CD4-positive, alpha-beta memory T cell (primary cell): ENCODE results near the gene DDX54. TPM values are rescaled to one million over a fixed set of nuclear protein-coding genes. Genes with fewer than 3 reads are reported as not detected.

Source experiments
- CTCF ChIA-PET: fragments of 350-600 bp; sonication (Branson Sonifier 250); formaldehyde crosslinking; loops from one replicate; lab custom pipeline; 2021; ENCODE audit warnings: inconsistent platforms; ENCODE audit not compliant: partially characterized antibody; lab: Charles Lee
- POLR2A ChIA-PET: fragments of 350-600 bp; sonication (Branson Sonifier 250); formaldehyde crosslinking; loops from one replicate; lab custom pipeline; 2021; ENCODE audit not compliant: partially characterized antibody; lab: Charles Lee
- DNase-seq, 5 donors: peaks; one replicate each; pipeline versions ENCODE4 v3.0.0 to v3.0.0-alpha.2; 2020 to 2022; ENCODE audit warnings: mixed read lengths in 1 of 5
- H3K27ac ChIP-seq: one replicate; pipeline ENCODE4 v1.7.0; 2013; ENCODE audit warnings: low read depth, low read length
- H3K27me3 ChIP-seq: 2 replicates; pipeline ENCODE4 v1.7.0; 2013; ENCODE audit warnings: mild to moderate bottlenecking, low read length, moderate library complexity; ENCODE audit not compliant: insufficient read depth
- H3K36me3 ChIP-seq: 2 replicates; pipeline ENCODE4 v1.7.0; 2013; ENCODE audit warnings: mild to moderate bottlenecking, low read length, moderate library complexity; ENCODE audit not compliant: insufficient read depth
- H3K4me1 ChIP-seq: 2 replicates; pipeline ENCODE4 v1.7.0; 2013; ENCODE audit warnings: mild to moderate bottlenecking, low read length, moderate library complexity; ENCODE audit not compliant: insufficient read depth
- H3K4me3 ChIP-seq, 2 donors: one replicate each; pipeline ENCODE4 v1.7.0; 2013; ENCODE audit warnings: low read length in 2 of 2, mild to moderate bottlenecking in 1 of 2
- H3K9me3 ChIP-seq, 2 donors: one replicate each; pipeline ENCODE4 v1.7.0; 2013; ENCODE audit warnings: low read length in 2 of 2, control low read depth in 1 of 2; ENCODE audit not compliant: control insufficient read depth in 1 of 2
- H3K27ac Mint-ChIP-seq, 7 donors: one replicate each; pipeline ENCODE4 v1.8.0; 2020 to 2021; ENCODE audit warnings: mixed read lengths in 7 of 7, mild to moderate bottlenecking in 6 of 7, inconsistent platforms in 3 of 7, moderate library complexity in 3 of 7
- H3K27me3 Mint-ChIP-seq, 2 donors: one replicate each; pipeline ENCODE4 v1.8.0; 2020 to 2021; ENCODE audit warnings: mixed read lengths in 2 of 2
- H3K36me3 Mint-ChIP-seq, 2 donors: one replicate each; pipeline ENCODE4 v1.8.0; 2020 to 2021; ENCODE audit warnings: mixed read lengths in 2 of 2, inconsistent platforms in 1 of 2, mild to moderate bottlenecking in 1 of 2
- H3K4me1 Mint-ChIP-seq, 4 donors: one replicate each; pipeline ENCODE4 v1.8.0; 2020 to 2021; ENCODE audit warnings: mixed read lengths in 4 of 4, mild to moderate bottlenecking in 1 of 4
- H3K4me3 Mint-ChIP-seq, 8 donors: one replicate each; pipeline ENCODE4 v1.8.0; 2020 to 2021; ENCODE audit warnings: mixed read lengths in 8 of 8, mild to moderate bottlenecking in 7 of 8, moderate library complexity in 6 of 8, inconsistent platforms in 3 of 8
- H3K9me3 Mint-ChIP-seq, 8 donors: one replicate each; pipeline ENCODE4 v1.8.0; 2020 to 2021; ENCODE audit warnings: mixed read lengths in 8 of 8, mild to moderate bottlenecking in 5 of 8, inconsistent platforms in 3 of 8, moderate library complexity in 1 of 8
- intact Hi-C: fragments of 100-400 bp; cut with micrococcal nuclease; formaldehyde crosslinking; loops from one replicate; pipeline ENCODE4 v1.15.1; 2023
- polyA plus RNA-seq, 2 donors: library from polyadenylated mRNA; unstranded; fragments of 300-500 nt; fragmentation: Illumina TruSeq; gene quantifications; one replicate each; pipeline ENCODE4 v1.2.3, GENCODE V29; 2021
- total RNA-seq, 2 experiments: library from RNA; stranded (reverse); gene quantifications; one replicate each; pipeline ENCODE4 v1.2.3, GENCODE V29; 2021

DDX54 gene
- total and polyA plus RNA-seq, 4 experiments from 2014 or later, result 9.9 to 69.4 (median 52.3) TPM

DNA sequence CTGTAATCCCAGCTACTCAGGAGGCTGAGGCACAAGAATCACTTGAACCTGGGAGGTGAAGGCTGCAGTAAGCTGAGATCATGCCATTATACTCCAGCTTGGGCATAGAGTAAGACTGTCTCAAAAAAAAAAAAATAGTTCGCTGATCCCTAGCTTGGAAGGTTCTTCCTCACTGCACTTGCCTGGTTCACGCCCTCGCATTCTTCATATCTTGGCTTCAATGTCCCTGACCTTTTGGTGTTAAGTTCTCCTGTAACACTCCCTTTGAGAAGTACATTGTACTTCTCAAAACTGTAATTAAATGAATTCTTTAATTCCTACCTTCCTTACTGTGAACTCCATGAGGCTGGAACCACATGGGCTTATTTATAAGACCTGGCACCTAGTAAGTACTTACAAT is 19.5 kb upstream of the DDX54 start:
- no peak for DNase-seq
- no peak overlapping the region for H3K27ac ChIP-seq
- H3K36me3 Mint-ChIP-seq, result no peaks in the 10 kb centered on the region
- POLR2A ChIA-PET, result interaction anchor here (0.5 kb wide), 1 partner anchor 23 kb away, joined by 3 read pairs; no protein-coding TSS in a partner anchor
- intact Hi-C loops, result loop anchor here (5.0 kb wide), 1 partner anchor 57 kb away; no protein-coding TSS in a partner anchor
- H3K4me3 Mint-ChIP-seq, result no peak overlapping the region
- CTCF ChIA-PET, result no interaction called here
- H3K27me3 Mint-ChIP-seq, result no peaks in the 10 kb centered on the region
- H3K9me3 Mint-ChIP-seq, result no peaks in the 10 kb centered on the region
- no peak overlapping the region for H3K4me3 ChIP-seq
- H3K4me1 Mint-ChIP-seq, result peaks cover 17 to 34% (median 27%) of the 10 kb centered on the region in 4 donors
- H3K4me1 ChIP-seq, result peaks cover 28% of the 10 kb centered on the region
- H3K27ac Mint-ChIP-seq, result peak overlapping the region in 4 of 7 donors; percentile 22 to 61 (median 42)
- H3K36me3 ChIP-seq, result no peaks in the 10 kb centered on the region
- no peaks in the 10 kb centered on the region for H3K27me3 ChIP-seq
- H3K9me3 ChIP-seq, result no peaks in the 10 kb centered on the region

DNA sequence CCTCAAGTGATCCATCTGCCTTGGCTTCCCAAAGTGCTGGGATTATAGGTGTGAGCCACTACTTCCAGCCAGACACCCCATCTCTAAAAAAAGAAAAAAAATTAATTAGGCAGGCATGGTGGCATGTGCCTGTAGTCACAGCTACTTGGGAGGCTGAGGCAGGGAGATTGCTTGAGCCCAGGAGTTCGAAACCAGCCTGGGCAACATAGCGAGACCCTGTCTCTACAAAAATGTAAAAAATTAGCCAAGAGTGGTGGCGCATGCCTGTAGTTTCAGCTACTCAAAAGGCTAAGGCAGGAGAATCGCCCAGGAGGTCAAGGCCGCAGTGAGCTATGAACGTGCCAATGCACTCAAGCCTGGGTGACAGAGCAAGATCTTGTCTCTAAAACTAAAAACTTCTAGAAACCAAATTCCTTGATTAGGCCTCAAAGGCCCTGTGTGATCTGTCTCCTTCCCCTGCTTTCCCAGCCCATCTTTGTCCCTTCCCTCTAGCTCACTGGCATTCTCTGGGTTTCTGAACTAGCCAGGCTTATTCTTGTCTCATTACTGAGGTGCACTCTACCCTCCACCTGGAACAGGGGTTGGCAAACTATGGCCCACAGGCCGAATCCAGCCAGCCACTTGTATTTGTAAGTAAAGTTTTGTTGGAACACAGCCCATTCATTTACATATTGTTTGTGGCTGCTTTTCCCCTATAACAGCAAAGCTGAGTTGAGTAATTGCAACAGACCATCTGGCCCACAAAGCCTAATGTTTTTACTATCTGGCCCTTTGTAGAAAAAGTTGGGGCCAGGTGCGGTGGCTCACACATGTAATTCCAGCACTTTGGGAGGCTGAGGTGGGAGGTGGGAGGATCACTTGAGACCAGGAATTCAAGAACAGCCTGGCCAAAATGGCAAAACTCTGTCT is 18.8 kb upstream of the DDX54 start:
- H3K9me3 Mint-ChIP-seq, result no peaks in the 10 kb centered on the region
- ChIA-PET POLR2A (interaction anchor here (0.5 kb wide), 1 partner anchor 23 kb away, joined by 3 read pairs; no protein-coding TSS in a partner anchor), CTCF (interaction anchor here (1.4 kb wide), 1 partner anchor 13 kb away, joined by 3 read pairs; no protein-coding TSS in a partner anchor)
- DNase-seq, result no peak
- no peaks in the 10 kb centered on the region for H3K36me3 Mint-ChIP-seq
- intact Hi-C loops, result loop anchor here (1.0 kb wide), 1 partner anchor 17 kb away; no protein-coding TSS in a partner anchor
- H3K4me1 Mint-ChIP-seq, result peaks cover 15 to 27% (median 23%) of the 10 kb centered on the region in 4 donors
- Histone ChIP-seq H3K4me3 (no peak overlapping the region), H3K27ac (no peak overlapping the region), H3K4me1 (peaks cover 21% of the 10 kb centered on the region), H3K9me3 (no peaks in the 10 kb centered on the region), H3K27me3 (no peaks in the 10 kb centered on the region), H3K36me3 (no peaks in the 10 kb centered on the region)
- H3K27me3 Mint-ChIP-seq, result no peaks in the 10 kb centered on the region
- H3K27ac Mint-ChIP-seq, result peak overlapping the region in 5 of 7 donors; percentile 22 to 89 (median 60)
- H3K4me3 Mint-ChIP-seq, result no peak overlapping the region

DNA sequence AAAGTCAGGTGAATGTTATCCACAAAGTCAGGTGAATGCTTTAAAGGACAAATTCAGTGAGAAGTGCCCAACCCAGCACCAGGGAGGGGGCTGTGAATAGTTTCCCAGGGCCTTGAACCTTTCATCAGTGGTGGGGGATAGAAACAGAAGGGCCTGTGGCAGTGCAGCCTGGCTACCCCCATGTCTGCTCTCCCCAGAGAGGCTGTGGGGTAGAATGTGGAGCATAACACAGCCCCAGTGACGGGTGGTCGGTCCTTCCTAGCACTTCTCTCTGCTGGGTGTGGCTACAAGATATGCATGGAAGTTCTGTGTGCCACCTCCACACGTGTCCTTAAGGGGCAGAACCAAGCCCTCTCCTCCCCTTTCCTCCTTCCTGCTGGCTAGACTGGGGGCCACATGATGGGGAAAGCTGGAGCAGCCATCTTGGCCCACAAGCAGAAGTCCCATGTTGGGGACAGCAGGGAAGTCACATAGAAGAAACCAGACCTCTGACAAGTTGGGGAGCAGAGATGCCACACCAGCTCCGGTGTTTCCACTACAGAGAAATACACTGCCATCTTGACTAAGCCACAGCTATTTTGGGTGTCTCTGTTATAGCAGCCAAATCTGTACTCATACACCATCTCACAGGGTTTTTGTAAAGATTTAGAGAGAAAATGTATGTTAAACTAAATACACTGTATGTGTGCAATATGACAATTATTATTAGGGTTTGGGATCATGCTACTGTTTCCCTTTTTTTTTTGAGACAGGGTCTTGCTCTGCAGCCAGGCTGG is 17.2 kb upstream of the DDX54 start:
- Histone ChIP-seq H3K4me3 (no peak overlapping the region), H3K36me3 (no peaks in the 10 kb centered on the region), H3K27me3 (no peaks in the 10 kb centered on the region), H3K9me3 (no peaks in the 10 kb centered on the region), H3K27ac (no peak overlapping the region), H3K4me1 (peaks cover 5% of the 10 kb centered on the region)
- POLR2A ChIA-PET, result interaction anchor here (0.6 kb wide), 1 partner anchor 14 kb away, joined by 3 read pairs; no protein-coding TSS in a partner anchor
- peaks cover 4 to 11% (median 8%) of the 10 kb centered on the region in 4 donors for H3K4me1 Mint-ChIP-seq
- CTCF ChIA-PET, result interaction anchor here (1.4 to 1.5 kb wide), 2 partner anchors 12 to 29 kb away, joined by 3 read pairs; no protein-coding TSS in a partner anchor
- no peaks in the 10 kb centered on the region for H3K9me3 Mint-ChIP-seq
- H3K27me3 Mint-ChIP-seq, result no peaks in the 10 kb centered on the region
- DNase-seq, result no peak
- intact Hi-C loops, result loop anchor here (1.0 kb wide), 1 partner anchor 15 kb away; no protein-coding TSS in a partner anchor
- H3K4me3 Mint-ChIP-seq, result no peak overlapping the region
- no peaks in the 10 kb centered on the region for H3K36me3 Mint-ChIP-seq
- no peak overlapping the region for H3K27ac Mint-ChIP-seq

DNA sequence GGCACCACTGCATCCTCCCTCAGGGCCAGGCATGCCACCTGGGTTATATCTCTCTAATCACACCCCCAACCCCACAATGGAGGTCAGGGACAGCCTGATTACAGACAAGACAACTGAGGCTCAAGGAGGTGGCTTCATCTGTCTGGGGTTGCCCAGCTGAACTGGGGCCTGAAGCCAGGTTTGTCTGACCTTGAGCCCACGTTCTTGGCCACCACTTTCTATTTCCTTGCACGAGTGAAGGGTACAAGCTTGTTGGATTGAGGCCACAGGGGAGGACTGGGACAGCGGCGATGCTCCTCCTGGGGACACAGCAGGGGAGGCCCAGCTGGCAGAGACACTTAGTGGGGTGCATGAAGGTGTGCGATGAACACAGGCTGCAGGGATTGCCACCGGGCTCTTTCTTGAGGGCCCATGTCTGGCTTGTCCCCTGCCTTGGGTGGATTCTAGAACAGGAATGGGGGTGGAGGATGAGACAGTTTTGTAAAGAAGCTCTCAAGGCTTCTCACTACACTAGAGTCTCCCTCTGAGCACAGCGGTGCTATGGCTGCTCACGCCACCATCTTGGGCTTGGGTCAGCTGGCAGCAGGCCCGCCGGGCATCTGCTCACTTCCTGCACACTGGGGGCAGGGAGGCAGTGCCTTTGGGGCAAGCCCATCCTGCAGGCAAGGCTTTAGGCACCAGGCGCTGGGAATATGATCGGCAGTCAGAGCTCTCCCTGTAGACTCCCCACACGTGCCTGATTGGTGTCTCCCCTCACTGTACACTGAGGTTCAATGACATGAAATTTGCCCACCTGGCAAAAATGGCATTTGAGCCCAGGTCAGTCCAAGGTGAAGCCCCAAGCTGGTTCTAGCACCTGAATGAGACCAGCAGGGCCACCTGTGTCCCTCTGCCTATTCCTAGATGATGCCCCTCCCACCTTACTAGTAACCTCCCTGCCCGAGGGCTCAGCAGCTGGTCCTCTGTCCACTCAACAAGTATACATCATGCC is 16.2 kb upstream of the DDX54 start:
- intact Hi-C loops, result no loop called here
- no peak for DNase-seq
- H3K4me1 ChIP-seq, result no peaks in the 10 kb centered on the region
- POLR2A ChIA-PET, result no interaction called here
- H3K27ac Mint-ChIP-seq, result peak overlapping the region in 1 of 7 donors; percentile 17
- H3K9me3 ChIP-seq, result no peaks in the 10 kb centered on the region
- no peaks in the 10 kb centered on the region for H3K36me3 ChIP-seq
- no peaks in the 10 kb centered on the region for H3K9me3 Mint-ChIP-seq
- H3K27me3 Mint-ChIP-seq, result no peaks in the 10 kb centered on the region
- no peak overlapping the region for H3K4me3 ChIP-seq
- no peaks in the 10 kb centered on the region for H3K27me3 ChIP-seq
- no peak overlapping the region for H3K4me3 Mint-ChIP-seq
- no peak overlapping the region for H3K27ac ChIP-seq
- H3K36me3 Mint-ChIP-seq, result no peaks in the 10 kb centered on the region
- peaks cover 2 to 8% (median 5%) of the 10 kb centered on the region in 4 donors for H3K4me1 Mint-ChIP-seq
- CTCF ChIA-PET, result no interaction called here

DNA sequence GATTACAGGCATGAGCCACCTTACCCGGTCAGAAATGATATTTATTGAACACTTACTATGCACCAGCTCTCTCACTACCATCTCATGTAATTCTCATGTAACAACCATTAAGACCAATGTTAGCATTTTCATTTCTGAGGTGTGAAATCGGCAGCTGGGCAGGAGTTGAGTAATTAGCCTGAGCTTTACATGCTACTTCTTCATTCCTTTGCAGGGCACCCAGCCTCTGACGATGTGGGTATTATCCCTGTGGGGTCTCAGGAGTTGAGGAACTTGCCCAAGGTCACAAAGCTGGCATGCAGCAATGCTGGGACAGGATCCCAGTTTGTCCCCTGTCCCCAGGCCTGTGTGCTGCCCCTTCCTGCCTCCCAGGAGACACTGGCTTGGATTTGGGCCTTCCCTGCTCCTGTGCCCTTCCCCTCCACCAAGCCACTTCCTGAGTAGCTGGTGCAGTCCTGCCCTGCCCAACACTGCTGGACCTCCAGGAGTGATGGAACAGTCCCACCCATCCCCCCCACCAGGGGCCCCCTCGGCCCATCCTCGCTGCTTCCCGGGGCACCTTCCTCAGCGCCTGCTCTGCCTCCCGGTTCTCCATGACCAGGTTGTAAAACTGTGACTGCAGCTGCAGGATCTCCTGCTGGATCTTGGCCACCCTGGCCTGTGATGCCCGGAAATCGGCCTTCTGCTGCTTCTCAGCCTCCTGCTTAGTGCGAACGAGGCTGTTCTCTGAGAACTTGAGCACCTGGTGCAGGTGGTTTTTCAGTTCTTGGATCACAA is 14.9 kb upstream of the DDX54 start:
- H3K9me3 Mint-ChIP-seq, result no peaks in the 10 kb centered on the region

DNA sequence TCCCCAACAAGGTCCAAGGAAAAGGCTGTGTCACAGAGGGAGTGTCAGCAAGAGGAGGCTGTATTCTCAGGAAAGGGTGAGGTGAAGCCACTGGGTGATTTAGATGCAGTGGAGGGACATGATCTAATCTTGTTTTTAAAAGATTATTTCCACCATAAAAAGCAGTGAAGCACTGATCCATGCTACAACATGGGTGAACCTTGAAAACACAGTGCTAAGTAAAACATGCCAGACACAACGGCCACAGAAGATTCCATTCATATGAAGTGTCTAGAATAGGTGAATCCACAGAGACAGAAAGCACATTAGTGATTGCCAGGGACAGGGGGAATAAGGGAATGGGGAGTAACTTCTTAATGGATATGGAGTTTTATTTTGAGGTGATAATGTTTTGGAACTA is 13.0 kb upstream of the DDX54 start:
- ChIA-PET CTCF (interaction anchor here (2.0 to 4.1 kb wide), 2 partner anchors 24 to 227 kb away, joined by 15 to 28 read pairs; partner anchors contain the start of gene TPCN1), POLR2A (no interaction called here)
- H3K36me3 ChIP-seq, result no peaks in the 10 kb centered on the region
- no peaks in the 10 kb centered on the region for H3K9me3 ChIP-seq
- H3K4me1 Mint-ChIP-seq, result peaks cover 0 to 4% (median 4%) of the 10 kb centered on the region in 4 donors
- intact Hi-C loops, result no loop called here
- no peak overlapping the region for H3K4me3 ChIP-seq
- no peak overlapping the region for H3K27ac ChIP-seq
- no peaks in the 10 kb centered on the region for H3K36me3 Mint-ChIP-seq
- H3K4me3 Mint-ChIP-seq, result no peak overlapping the region
- H3K4me1 ChIP-seq, result no peaks in the 10 kb centered on the region
- H3K9me3 Mint-ChIP-seq, result no peaks in the 10 kb centered on the region
- no peaks in the 10 kb centered on the region for H3K27me3 Mint-ChIP-seq
- DNase-seq, result no peak
- H3K27me3 ChIP-seq, result no peaks in the 10 kb centered on the region
- H3K27ac Mint-ChIP-seq, result peak overlapping the region in 2 of 7 donors; percentile 2 to 64

More for the DNA sequence above, 14.9 kb upstream of the DDX54 start:
- H3K4me3 Mint-ChIP-seq, result no peak overlapping the region
- H3K27ac Mint-ChIP-seq, result no peak overlapping the region
- Histone ChIP-seq H3K9me3 (no peaks in the 10 kb centered on the region), H3K27ac (no peak overlapping the region), H3K4me1 (no peaks in the 10 kb centered on the region), H3K27me3 (no peaks in the 10 kb centered on the region), H3K36me3 (no peaks in the 10 kb centered on the region), H3K4me3 (no peak overlapping the region)
- no peaks in the 10 kb centered on the region for H3K27me3 Mint-ChIP-seq
- H3K36me3 Mint-ChIP-seq, result no peaks in the 10 kb centered on the region
- intact Hi-C loops, result no loop called here
- H3K4me1 Mint-ChIP-seq, result peaks cover 0 to 4% (median 2%) of the 10 kb centered on the region in 4 donors
- ChIA-PET POLR2A (interaction anchor here (0.7 to 0.9 kb wide), 2 partner anchors 8 to 15 kb away, joined by 3 read pairs; partner anchors contain the start of gene RITA1), CTCF (no interaction called here)
- no peak for DNase-seq
